Coronary artery (tissue), 2 donors: ENCODE results near the gene PITPNM1.

Source experiments
- DNase-seq: peaks from one replicate; pipeline ENCODE4 v3.0.0-alpha.2; 2017; ENCODE audit warnings: low spot score
- H3K27ac ChIP-seq, 2 donors: fragments of 200-600 bp; sonication (generic); one replicate each; pipeline ENCODE4 v1.5.1; 2016 to 2019
- H3K4me3 ChIP-seq: fragments of 200-600 bp; sonication (generic); 2 replicates; pipeline ENCODE4 v1.5.1; 2016; ENCODE audit warnings: mild to moderate bottlenecking, moderate library complexity
- TF ChIP-seq, protein P1 (sequence below): fragments of 200-600 bp; sonication (generic); IDR thresholded peaks from one replicate; pipeline ENCODE4 v1.5.1; 2019; ENCODE audit warnings: antibody characterized with exemption

PITPNM1 gene

GRCh38 chr11:67503119-67504004 is 1.8 kb downstream of the PITPNM1 start:
- Histone ChIP-seq H3K4me3 (peak overlapping the region; percentile 78), H3K27ac (no peak overlapping the region)
- DNase-seq: no peak
- TF ChIP-seq, protein P1, sequence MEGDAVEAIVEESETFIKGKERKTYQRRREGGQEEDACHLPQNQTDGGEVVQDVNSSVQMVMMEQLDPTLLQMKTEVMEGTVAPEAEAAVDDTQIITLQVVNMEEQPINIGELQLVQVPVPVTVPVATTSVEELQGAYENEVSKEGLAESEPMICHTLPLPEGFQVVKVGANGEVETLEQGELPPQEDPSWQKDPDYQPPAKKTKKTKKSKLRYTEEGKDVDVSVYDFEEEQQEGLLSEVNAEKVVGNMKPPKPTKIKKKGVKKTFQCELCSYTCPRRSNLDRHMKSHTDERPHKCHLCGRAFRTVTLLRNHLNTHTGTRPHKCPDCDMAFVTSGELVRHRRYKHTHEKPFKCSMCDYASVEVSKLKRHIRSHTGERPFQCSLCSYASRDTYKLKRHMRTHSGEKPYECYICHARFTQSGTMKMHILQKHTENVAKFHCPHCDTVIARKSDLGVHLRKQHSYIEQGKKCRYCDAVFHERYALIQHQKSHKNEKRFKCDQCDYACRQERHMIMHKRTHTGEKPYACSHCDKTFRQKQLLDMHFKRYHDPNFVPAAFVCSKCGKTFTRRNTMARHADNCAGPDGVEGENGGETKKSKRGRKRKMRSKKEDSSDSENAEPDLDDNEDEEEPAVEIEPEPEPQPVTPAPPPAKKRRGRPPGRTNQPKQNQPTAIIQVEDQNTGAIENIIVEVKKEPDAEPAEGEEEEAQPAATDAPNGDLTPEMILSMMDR: no peak

DNA sequence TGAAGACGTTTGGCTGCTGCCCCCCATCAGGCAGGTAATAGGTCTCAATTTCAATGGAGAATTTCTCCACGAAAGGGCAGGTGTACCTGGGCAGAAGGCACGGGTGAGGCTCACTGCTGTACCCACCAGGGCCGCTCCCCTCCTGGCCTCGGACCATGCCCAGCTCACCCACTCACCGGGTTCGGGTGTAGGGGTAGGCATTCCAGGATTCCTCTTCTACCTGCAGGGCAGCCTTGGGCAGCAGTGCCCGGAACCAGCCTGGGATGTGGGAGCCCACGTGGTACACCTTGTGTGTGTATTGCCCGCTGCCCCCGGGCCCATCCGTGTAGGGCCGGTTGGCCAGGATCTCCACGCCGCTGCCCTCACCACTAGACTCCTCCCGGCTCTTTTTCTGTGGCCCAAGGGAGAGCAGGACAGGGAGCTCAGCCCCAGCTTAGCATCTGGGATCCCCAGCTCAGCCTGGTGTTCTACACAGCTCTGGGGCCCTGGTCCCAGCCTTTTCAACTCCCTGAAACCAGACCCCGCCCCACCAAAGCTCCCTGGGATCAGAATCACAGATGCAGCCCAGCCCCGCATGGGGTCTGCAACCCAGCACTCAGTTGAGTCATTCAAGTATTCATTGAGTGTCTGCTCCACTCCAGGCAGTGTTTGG is 2.7 kb downstream of the PITPNM1 start:
- TF ChIP-seq, protein P1: no peak
- Histone ChIP-seq H3K27ac (no peak overlapping the region), H3K4me3 (no peak overlapping the region)
- DNase-seq: no peak

GRCh38 chr11:67501854-67502253 is 3.3 kb downstream of the PITPNM1 start:
- TF ChIP-seq, protein P1: no peak
- no peak overlapping the region for H3K4me3 ChIP-seq
- DNase-seq: no peak

DNA sequence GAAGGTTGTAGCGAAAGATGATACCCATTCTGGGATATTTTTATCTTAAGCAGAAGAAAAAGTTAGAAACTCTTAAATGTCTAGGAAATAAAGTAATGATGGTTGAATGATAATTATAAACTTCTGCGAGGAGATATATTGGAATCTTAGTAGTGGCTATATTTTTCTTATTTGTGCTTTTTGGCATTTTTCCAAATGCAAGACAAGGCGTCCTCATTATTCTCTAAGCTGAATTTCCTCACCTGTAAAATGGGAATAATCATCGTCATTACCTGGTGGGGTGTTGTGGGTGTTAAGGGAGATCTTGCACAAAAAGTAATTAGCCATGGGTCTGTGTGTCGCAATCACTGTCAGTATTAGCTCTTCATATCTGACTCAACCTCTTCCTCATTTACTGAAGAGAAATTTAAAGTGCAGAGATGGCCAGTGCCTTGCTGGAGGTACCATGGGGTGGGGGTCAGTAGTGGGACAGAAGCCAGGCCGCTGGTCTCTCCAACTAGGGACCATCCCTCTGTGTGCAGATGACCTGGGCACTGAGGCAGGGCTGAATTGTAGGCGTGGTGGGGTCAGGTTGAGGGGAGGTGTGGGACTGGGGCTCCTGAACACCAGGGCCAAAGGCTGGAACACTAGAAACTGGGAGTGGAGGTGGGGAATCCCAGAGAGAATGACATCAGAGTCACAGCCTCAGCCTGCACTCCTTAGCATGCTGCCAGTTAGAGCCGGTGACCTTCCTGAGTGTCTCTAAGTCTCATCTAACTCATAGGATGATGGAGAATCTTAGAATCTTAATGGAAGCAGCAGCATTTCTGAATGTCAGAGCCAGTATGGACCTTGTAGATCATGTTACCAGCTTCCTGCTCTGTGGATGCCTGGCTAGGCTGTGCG is 4.1 kb downstream of the PITPNM1 start:
- Histone ChIP-seq H3K27ac (no peak overlapping the region), H3K4me3 (no peak overlapping the region)
- no peak for DNase-seq
- TF ChIP-seq, protein P1: no peak

More at GRCh38 chr11:67501854-67502253, 3.3 kb downstream of the PITPNM1 start:
- no peak overlapping the region for H3K27ac ChIP-seq

DNA sequence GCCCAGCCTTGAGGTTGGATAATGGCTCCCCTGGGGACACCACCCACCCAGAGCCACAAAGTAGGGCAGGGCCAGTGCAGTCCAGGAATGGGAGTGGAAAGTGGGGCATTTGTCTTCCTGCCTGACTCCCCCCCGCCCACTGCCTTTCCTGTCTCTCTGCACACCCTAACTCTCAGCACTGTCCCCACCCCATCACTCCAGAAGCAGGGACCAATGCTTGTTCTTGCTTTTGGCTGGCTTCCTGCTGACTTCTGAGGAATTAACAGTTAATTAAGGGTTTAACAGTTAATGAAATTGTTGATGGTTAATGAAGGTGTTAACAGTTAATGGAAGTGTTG is 4.7 kb downstream of the PITPNM1 start:
- Histone ChIP-seq H3K4me3 (no peak overlapping the region), H3K27ac (no peak overlapping the region)
- TF ChIP-seq, protein P1: no peak
- no peak for DNase-seq

GRCh38 chr11:67499808-67500483 is 5.2 kb downstream of the PITPNM1 start:
- TF ChIP-seq, protein P1: no peak
- no peak for DNase-seq
- no peak overlapping the region for H3K4me3 ChIP-seq
- H3K27ac ChIP-seq: no peak overlapping the region
